SJSA1 (cell line): Measurements from ENCODE around the gene THEM5. TPM values are rescaled to one million over a fixed set of nuclear protein-coding genes. Genes with fewer than 3 reads are reported as not detected.

Source experiments
- DNase-seq, 2 experiments: peaks; one replicate each; pipeline ENCODE4 v3.0.0-alpha.2; 2015 to 2020; ENCODE audit warnings: low spot score in 2 of 2, low read depth in 1 of 2
- H3K27ac ChIP-seq: fragments of 250-450 bp; sonication (Bioruptor Pico); 2 replicates; pipeline ENCODE4 v1.5.1; 2020; ENCODE audit warnings: mild to moderate bottlenecking, moderate library complexity
- H3K27me3 ChIP-seq: fragments of 250-450 bp; sonication (Bioruptor Pico); replicated peaks from 2 replicates; pipeline ENCODE4 v1.5.1; 2020; ENCODE audit warnings: mild to moderate bottlenecking, moderate library complexity
- H3K36me3 ChIP-seq: fragments of 250-450 bp; sonication (Bioruptor Pico); 2 replicates; pipeline ENCODE4 v1.5.1; 2020; ENCODE audit warnings: mild to moderate bottlenecking
- H3K4me1 ChIP-seq: fragments of 250-450 bp; sonication (Bioruptor Pico); replicated peaks from 2 replicates; pipeline ENCODE4 v1.6.1; 2021; ENCODE audit warnings: mild to moderate bottlenecking
- H3K4me3 ChIP-seq: fragments of 250-450 bp; sonication (Bioruptor Pico); 2 replicates; pipeline ENCODE4 v1.5.1; 2020; ENCODE audit warnings: mild to moderate bottlenecking
- H3K9me3 ChIP-seq: fragments of 250-450 bp; sonication (Bioruptor Pico); replicated peaks from 2 replicates; pipeline ENCODE4 v1.5.1; 2020; ENCODE audit warnings: mild to moderate bottlenecking
- total RNA-seq: library from RNA; depleted of rRNA; stranded (reverse); fragments of >200 nt; shearing (Covaris generic); gene quantifications from 2 replicates; pipeline ENCODE4 v1.2.3, GENCODE V29; 2014; rRNA removed

The THEM5 gene
- total RNA-seq, 1 experiment from 2014 or later = not detected

- Histone ChIP-seq H3K4me1 (no peaks in the 10 kb centered on the region), H3K36me3 (no peaks in the 10 kb centered on the region), H3K27ac (no peak overlapping the region), H3K4me3 (no peak overlapping the region), H3K9me3 (no peaks in the 10 kb centered on the region), H3K27me3 (peaks cover 56% of the 10 kb centered on the region)
- DNase-seq = no peak
Measured at GRCh38 chr1:151803164-151803563, 50.3 kb downstream of the THEM5 start.

GRCh38 chr1:151802372-151802771 lies 51.1 kb downstream of the THEM5 start:
- Histone ChIP-seq H3K4me3 (no peak overlapping the region), H3K9me3 (no peaks in the 10 kb centered on the region), H3K27ac (no peak overlapping the region), H3K27me3 (peaks cover 52% of the 10 kb centered on the region), H3K36me3 (no peaks in the 10 kb centered on the region), H3K4me1 (no peaks in the 10 kb centered on the region)
- DNase-seq = no peak

- peaks cover 52% of the 10 kb centered on the region for H3K27me3 ChIP-seq
Measured at GRCh38 chr1:151801846-151802245, 51.7 kb downstream of the THEM5 start.

DNA sequence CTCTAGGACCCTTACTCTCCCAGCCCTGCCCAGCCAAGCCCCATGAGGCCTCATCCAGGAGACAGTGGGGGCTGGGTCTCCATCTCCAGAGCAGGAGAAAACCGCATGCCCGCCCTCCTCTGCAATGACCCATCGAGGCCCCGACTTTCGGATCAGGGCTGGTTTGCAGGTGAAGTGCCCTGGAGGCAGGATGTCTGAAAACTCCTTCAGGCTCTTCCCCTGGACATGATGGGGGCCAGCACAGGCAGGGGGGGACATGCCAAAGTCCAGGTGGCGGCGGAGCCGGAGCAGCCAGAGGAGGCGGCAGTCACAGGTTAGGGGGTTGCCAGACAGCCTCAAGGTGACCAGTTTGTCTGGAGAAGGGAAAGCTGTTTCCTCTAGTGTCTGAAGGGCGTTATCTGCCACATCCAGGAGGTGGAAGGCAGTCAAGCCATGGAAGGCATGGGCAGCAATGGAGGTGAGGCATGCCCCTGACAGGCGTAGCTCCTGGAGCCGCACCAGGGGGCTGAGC lies 52.1 kb downstream of the THEM5 start:
- Histone ChIP-seq H3K36me3 (no peaks in the 10 kb centered on the region), H3K27ac (no peak overlapping the region), H3K27me3 (peaks cover 52% of the 10 kb centered on the region), H3K4me3 (no peak overlapping the region), H3K9me3 (no peaks in the 10 kb centered on the region), H3K4me1 (no peaks in the 10 kb centered on the region)
- DNase-seq = peak in 1 of 2 experiments; percentile 38

More at GRCh38 chr1:151801846-151802245, 51.7 kb downstream of the THEM5 start:
- no peak overlapping the region for H3K4me3 ChIP-seq
- no peaks in the 10 kb centered on the region for H3K9me3 ChIP-seq
- peak in 1 of 2 experiments; percentile 39 for DNase-seq
- H3K36me3 ChIP-seq = no peaks in the 10 kb centered on the region
- H3K27ac ChIP-seq = no peak overlapping the region
- H3K4me1 ChIP-seq = no peaks in the 10 kb centered on the region

- no peak overlapping the region for H3K27ac ChIP-seq
- H3K4me3 ChIP-seq = no peak overlapping the region
- H3K9me3 ChIP-seq = no peaks in the 10 kb centered on the region
- DNase-seq = no peak
- peaks cover 51% of the 10 kb centered on the region for H3K27me3 ChIP-seq
- H3K36me3 ChIP-seq = no peaks in the 10 kb centered on the region
- no peaks in the 10 kb centered on the region for H3K4me1 ChIP-seq
Measured at GRCh38 chr1:151800830-151801229, 52.7 kb downstream of the THEM5 start.

- Histone ChIP-seq H3K9me3 (no peaks in the 10 kb centered on the region), H3K27ac (no peak overlapping the region), H3K36me3 (no peaks in the 10 kb centered on the region), H3K4me3 (no peak overlapping the region), H3K4me1 (no peaks in the 10 kb centered on the region), H3K27me3 (peaks cover 40% of the 10 kb centered on the region)
- no peak for DNase-seq
Measured at GRCh38 chr1:151799179-151800022, 54.1 kb downstream of the THEM5 start.

DNA sequence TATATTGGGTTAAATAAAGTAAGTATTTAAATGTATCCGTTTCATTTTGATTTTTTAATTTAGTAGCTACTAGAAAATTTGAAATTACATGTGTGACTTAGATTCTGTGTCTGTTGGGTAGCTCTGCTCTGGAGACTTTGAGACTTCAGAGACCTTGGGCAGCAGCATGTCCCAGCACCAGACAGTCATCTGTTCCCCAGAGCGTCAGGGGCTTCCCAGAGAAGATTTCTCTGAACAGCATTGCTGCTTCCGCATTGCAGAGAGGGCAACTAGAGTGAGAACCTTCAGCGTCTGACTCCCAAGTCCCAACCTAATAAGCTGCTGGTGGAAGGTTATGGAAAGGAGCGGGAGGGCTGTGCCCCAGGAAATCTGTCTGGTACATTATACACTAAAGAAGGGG lies 54.9 kb downstream of the THEM5 start:
- Histone ChIP-seq H3K27ac (no peak overlapping the region), H3K4me3 (no peak overlapping the region), H3K4me1 (no peaks in the 10 kb centered on the region), H3K36me3 (no peaks in the 10 kb centered on the region), H3K9me3 (no peaks in the 10 kb centered on the region), H3K27me3 (peaks cover 40% of the 10 kb centered on the region)
- DNase-seq = no peak

Other genes starting within 250 kb of the THEM5 start
- gene SNX27, start 241.7 kb downstream of the THEM5 start, total RNA-seq = 18.4 and 28.5 TPM in 2 replicates
- not detected in 2 replicates for gene CELF3, start 136.9 kb downstream of the THEM5 start, total RNA-seq
- gene RIIAD1, start 132.2 kb downstream of the THEM5 start, total RNA-seq = not detected in 2 replicates
- 171 and 279 TPM in 2 replicates for gene MRPL9, start 90.2 kb downstream of the THEM5 start, total RNA-seq
- 0.94 and 4.0 TPM in 2 replicates for gene TDRKH, start 63.2 kb downstream of the THEM5 start, total RNA-seq
- gene LINGO4, start 48.3 kb downstream of the THEM5 start, total RNA-seq = not detected in 2 replicates
- gene RORC, start 21.9 kb downstream of the THEM5 start, total RNA-seq = not detected in 2 replicates
- gene C2CD4D, start 13.9 kb downstream of the THEM5 start, total RNA-seq = not detected in 2 replicates
- gene THEM4, start 55.8 kb upstream of the THEM5 start, total RNA-seq = 7.5 and 9.5 TPM in 2 replicates
- 90.2 and 151 TPM in 2 replicates for gene S100A10, start 140.1 kb upstream of the THEM5 start, total RNA-seq
- gene S100A11, start 183.3 kb upstream of the THEM5 start, total RNA-seq = 228 and 284 TPM in 2 replicates
- not detected in 2 replicates for gene TCHHL1, start 235.4 kb upstream of the THEM5 start, total RNA-seq